Mesendoderm (in vitro differentiated cells): Measurements from ENCODE around the gene NAV1.

Experiments
- DNase-seq: peaks from one replicate; pipeline ENCODE4 v3.0.0; 2013
- H2AK5ac ChIP-seq: 2 replicates; pipeline ENCODE4 v1.6.1; 2013; ENCODE audit warnings: low read length, inconsistent platforms
- H2BK120ac ChIP-seq: 2 replicates; pipeline ENCODE4 v1.6.1; 2013; ENCODE audit warnings: low read depth, mild to moderate bottlenecking, low read length, moderate library complexity, mixed read lengths
- H2BK15ac ChIP-seq: replicated peaks from 2 replicates; pipeline ENCODE4 v1.6.1; 2013; ENCODE audit warnings: low read depth, mild to moderate bottlenecking, moderate library complexity
- H2BK5ac ChIP-seq: 2 replicates; pipeline ENCODE4 v1.6.1; 2013; ENCODE audit warnings: low read length, inconsistent platforms
- H3K18ac ChIP-seq: 2 replicates; pipeline ENCODE4 v1.6.1; 2013; ENCODE audit warnings: mild to moderate bottlenecking, low read length, mixed read lengths
- H3K23ac ChIP-seq: one replicate; pipeline ENCODE4 v1.6.1; 2013; ENCODE audit warnings: low read length
- H3K27ac ChIP-seq: 2 replicates; pipeline ENCODE4 v1.5.1; 2013; ENCODE audit warnings: low read depth, mild to moderate bottlenecking, inconsistent platforms, low read length, moderate library complexity
- H3K27me3 ChIP-seq: 2 replicates; pipeline ENCODE4 v1.6.1; 2013; ENCODE audit warnings: low read length, control low read depth, mild to moderate bottlenecking, inconsistent platforms; ENCODE audit not compliant: insufficient read depth, poor library complexity
- H3K36me3 ChIP-seq: 2 replicates; pipeline ENCODE4 v1.6.1; 2013; ENCODE audit warnings: low read length, inconsistent platforms; ENCODE audit not compliant: control insufficient read depth, insufficient read depth
- H3K4ac ChIP-seq: one replicate; pipeline ENCODE4 v1.6.1; 2013; ENCODE audit warnings: low read depth, mild to moderate bottlenecking, low read length, moderate library complexity
- H3K4me1 ChIP-seq: 2 replicates; pipeline ENCODE4 v1.6.1; 2013; ENCODE audit warnings: low read depth, low read length, inconsistent platforms; ENCODE audit not compliant: control insufficient read depth
- H3K4me2 ChIP-seq: 2 replicates; pipeline ENCODE4 v1.6.1; 2013; ENCODE audit warnings: low read length
- H3K4me3 ChIP-seq: 2 replicates; pipeline ENCODE4 v1.5.1; 2013; ENCODE audit warnings: mild to moderate bottlenecking, low read length
- H3K56ac ChIP-seq: one replicate; pipeline ENCODE4 v1.6.1; 2013; ENCODE audit warnings: low read length
- H3K79me1 ChIP-seq: 2 replicates; pipeline ENCODE4 v1.6.1; 2013; ENCODE audit warnings: low read length, inconsistent platforms
- H3K79me2 ChIP-seq: 2 replicates; pipeline ENCODE4 v1.6.1; 2013; ENCODE audit warnings: mild to moderate bottlenecking, low read length; ENCODE audit not compliant: control insufficient read depth, insufficient read depth
- H3K9ac ChIP-seq: 2 replicates; pipeline ENCODE4 v1.6.1; 2013; ENCODE audit warnings: low read length, inconsistent platforms
- H4K5ac ChIP-seq: one replicate; pipeline ENCODE4 v1.6.1; 2013; ENCODE audit warnings: low read length
- H4K8ac ChIP-seq: one replicate; pipeline ENCODE4 v1.6.1; 2013; ENCODE audit warnings: low read depth, mild to moderate bottlenecking, control low read depth, low read length, moderate library complexity
- WGBS: extraction: QIAGEN DNeasy Blood & Tissue Kit; methylation state at CpG from one replicate; pipeline ENCODE4 v1.1.7; 2013; ENCODE audit warnings: low lambda C conversion rate, missing lambda C conversion rate; ENCODE audit not compliant: insufficient coverage; ENCODE audit errors: extremely low coverage; 5-methylcytosine and 5-hydroxymethylcytosine counted together

Gene NAV1

DNA sequence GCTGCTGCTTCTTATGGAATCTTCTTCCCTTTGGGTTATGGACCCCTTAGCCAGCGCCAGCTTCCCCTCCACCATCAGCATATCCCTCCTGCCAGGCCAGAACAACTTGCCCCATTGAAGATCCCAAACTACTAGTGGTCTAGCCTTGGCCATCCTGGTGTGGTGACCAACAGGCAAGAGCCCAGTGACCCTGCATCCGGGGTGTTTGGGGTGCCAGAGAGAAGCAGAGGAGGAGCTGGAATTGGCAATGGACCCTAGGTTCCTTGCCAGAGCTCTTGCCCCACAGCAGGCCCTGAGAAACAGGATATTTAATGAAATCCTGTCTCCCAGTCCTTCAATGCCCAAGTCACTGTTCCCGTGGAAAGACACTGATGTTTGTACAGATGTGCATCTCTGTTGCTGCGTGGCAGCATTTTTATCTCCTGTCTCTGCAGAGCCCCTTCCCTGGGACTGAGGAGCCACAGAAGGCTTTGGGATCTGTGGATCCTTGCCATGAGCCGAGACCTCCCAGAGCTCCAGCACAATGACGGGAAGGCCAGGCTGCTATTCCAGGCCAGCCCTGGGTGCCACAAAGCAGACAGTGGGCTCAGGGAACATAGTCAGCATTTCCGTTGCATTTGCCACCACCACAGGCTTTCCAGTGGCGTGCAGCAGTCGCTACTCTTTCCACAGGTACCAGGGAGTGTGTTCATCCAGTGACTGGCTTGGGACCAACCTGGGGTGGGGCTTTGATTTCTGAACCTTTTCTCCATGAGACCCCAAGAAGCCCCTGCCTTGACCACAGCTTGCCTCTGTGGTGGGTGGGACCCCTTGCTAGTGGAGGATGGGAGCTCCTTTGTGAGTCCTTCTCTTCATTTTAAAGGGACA is 21.6 kb downstream of the NAV1 start:
- H3K27ac ChIP-seq = no peak overlapping the region
- no peaks in the 10 kb centered on the region for H3K4me1 ChIP-seq

DNA sequence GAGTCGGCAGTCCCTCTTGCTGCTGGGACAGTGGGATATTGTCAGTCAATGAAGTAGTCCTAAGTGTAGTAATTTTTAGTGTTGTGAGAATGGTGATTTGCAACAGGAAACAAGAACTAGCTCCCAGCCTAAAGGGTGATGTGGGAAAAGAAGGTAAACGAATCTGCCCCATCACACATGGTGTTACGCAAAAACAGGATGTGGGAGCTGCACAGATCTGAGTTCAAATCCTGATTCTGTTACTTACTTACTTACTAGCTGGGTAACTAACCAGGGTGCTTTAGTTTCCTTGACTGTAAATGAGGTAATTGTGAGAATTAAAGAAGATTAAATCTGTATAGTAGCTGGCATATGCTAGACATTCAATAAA is 22.3 kb downstream of the NAV1 start:
- Histone ChIP-seq H2BK120ac (no peak overlapping the region), H3K23ac (no peak overlapping the region), H2BK15ac (no peak overlapping the region), H3K4me1 (no peaks in the 10 kb centered on the region), H3K4me3 (no peak overlapping the region), H3K18ac (no peak overlapping the region), H3K27ac (no peak overlapping the region), H2AK5ac (no peak overlapping the region), H4K5ac (no peak overlapping the region), H3K79me1 (no peaks in the 10 kb centered on the region), H3K4me2 (no peak overlapping the region), H3K27me3 (no peaks in the 10 kb centered on the region), H3K56ac (no peak overlapping the region), H3K4ac (no peak overlapping the region), H3K79me2 (no peaks in the 10 kb centered on the region), H3K36me3 (no peaks in the 10 kb centered on the region), H4K8ac (no peak overlapping the region), H3K9ac (no peak overlapping the region), H2BK5ac (no peak overlapping the region)
- WGBS = no CpG with 5 or more reads among the region's 3 CpGs
- no peak for DNase-seq

More for the DNA sequence above, 21.6 kb downstream of the NAV1 start:
- H3K23ac ChIP-seq = no peak overlapping the region
- no peak overlapping the region for H3K4ac ChIP-seq
- H3K4me3 ChIP-seq = no peak overlapping the region
- DNase-seq = no peak
- H3K9ac ChIP-seq = no peak overlapping the region
- no peaks in the 10 kb centered on the region for H3K79me1 ChIP-seq
- no peak overlapping the region for H4K5ac ChIP-seq
- H3K79me2 ChIP-seq = no peaks in the 10 kb centered on the region
- H3K36me3 ChIP-seq = no peaks in the 10 kb centered on the region
- no peak overlapping the region for H2BK15ac ChIP-seq
- no peak overlapping the region for H2BK5ac ChIP-seq
- no peak overlapping the region for H3K18ac ChIP-seq
- no peak overlapping the region for H4K8ac ChIP-seq
- H2AK5ac ChIP-seq = no peak overlapping the region
- H3K4me2 ChIP-seq = no peak overlapping the region
- WGBS = no CpG with 5 or more reads among the region's 9 CpGs
- no peak overlapping the region for H3K56ac ChIP-seq
- no peak overlapping the region for H2BK120ac ChIP-seq
- no peaks in the 10 kb centered on the region for H3K27me3 ChIP-seq

DNA sequence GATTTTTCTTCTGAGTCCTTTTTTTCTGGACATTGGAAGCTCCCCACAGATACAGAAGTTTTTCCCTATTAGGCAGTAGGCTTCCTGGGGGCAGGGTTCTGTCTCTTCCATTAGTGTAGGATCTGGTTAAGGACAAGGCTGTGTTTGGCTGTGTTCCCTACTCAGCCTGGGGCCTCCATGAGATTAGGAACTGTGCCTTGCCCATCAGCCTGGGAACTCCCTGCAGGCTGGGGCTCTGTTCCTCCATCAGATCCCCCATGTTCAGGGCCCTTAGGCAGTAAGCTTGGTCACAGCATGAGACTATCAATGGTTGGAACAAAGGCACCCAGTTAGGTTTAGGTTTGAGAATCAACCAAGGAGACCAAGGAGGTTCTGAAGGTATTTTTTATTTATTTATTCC is 22.7 kb downstream of the NAV1 start:
- no peak overlapping the region for H3K9ac ChIP-seq
- H3K4me1 ChIP-seq = no peaks in the 10 kb centered on the region
- H4K5ac ChIP-seq = no peak overlapping the region
- no peak overlapping the region for H4K8ac ChIP-seq
- H3K27me3 ChIP-seq = no peaks in the 10 kb centered on the region
- no peak overlapping the region for H2BK15ac ChIP-seq
- H3K4me2 ChIP-seq = no peak overlapping the region
- no peaks in the 10 kb centered on the region for H3K36me3 ChIP-seq
- no peak overlapping the region for H3K23ac ChIP-seq
- DNase-seq = no peak
- no peak overlapping the region for H3K56ac ChIP-seq
- no peak overlapping the region for H2BK5ac ChIP-seq
- no peak overlapping the region for H2BK120ac ChIP-seq
- H3K79me1 ChIP-seq = no peaks in the 10 kb centered on the region
- no peak overlapping the region for H3K4ac ChIP-seq
- no peak overlapping the region for H3K27ac ChIP-seq
- H3K79me2 ChIP-seq = no peaks in the 10 kb centered on the region
- H2AK5ac ChIP-seq = no peak overlapping the region
- H3K4me3 ChIP-seq = no peak overlapping the region
- H3K18ac ChIP-seq = no peak overlapping the region

DNA sequence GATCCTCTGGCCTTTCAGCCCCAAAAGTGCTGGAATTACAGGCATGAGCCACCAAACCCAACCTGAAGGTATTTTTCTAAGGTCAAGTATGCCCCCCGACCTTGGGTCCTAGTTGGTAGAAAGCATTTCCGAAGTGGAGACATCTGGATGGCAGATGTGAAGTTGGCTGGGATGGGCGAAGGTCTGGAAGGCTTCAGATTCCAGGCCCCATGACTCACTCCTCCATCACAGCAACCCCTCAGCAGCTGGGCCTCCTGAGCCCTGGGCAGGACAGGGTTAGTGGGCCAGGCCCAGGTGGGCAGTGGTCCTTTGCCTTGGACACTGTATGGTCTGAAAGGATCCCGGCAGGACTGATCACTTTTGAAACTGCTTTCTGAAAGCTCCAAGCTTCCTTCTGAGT is 23.3 kb downstream of the NAV1 start:
- no CpG with 5 or more reads among the region's 4 CpGs for WGBS

DNA sequence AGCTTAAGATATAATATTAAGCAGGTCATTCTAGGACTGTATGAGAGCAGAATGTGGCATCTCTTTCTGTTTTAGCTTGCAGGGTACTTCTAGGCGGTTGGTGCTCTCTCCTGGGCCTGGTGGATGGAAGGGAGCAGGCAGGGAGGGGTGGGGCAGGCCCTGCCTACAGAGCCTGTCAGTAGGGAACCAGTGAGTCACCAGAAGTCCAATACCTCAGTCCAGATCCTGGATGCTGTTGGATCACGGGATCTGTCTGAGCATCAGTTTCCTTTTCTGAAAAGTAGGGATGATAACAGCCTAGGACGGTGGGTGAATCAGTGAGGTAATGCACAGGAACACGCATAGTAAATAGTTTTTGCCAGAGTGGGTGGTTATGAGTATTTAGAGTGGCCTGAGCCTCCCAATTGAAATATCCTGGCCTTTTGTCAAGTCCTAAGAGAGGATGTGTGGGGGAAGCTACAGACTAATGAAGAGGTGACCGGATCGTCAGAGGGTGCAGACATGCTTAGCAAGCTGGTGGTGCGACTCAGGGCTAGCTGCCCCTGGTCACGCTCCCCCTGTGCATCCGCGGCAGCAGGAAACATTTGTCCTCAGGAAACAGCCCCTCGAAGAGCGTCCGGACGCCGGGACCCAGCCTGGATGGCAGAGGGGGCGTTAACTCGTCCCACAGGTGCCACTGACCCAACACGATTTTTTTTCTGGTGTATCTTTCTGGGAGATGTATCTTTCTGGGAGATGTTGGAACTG is 23.9 kb downstream of the NAV1 start:
- Histone ChIP-seq H3K4me2 (no peak overlapping the region), H4K8ac (no peak overlapping the region), H3K23ac (no peak overlapping the region), H3K4ac (no peak overlapping the region), H2BK5ac (no peak overlapping the region), H3K56ac (no peak overlapping the region), H3K4me1 (no peaks in the 10 kb centered on the region), H3K79me2 (no peaks in the 10 kb centered on the region), H3K27me3 (no peaks in the 10 kb centered on the region), H3K9ac (no peak overlapping the region), H3K4me3 (no peak overlapping the region), H3K36me3 (no peaks in the 10 kb centered on the region), H3K27ac (no peak overlapping the region), H4K5ac (no peak overlapping the region), H2AK5ac (no peak overlapping the region), H2BK15ac (no peak overlapping the region), H2BK120ac (no peak overlapping the region), H3K18ac (no peak overlapping the region), H3K79me1 (no peaks in the 10 kb centered on the region)
- no CpG with 5 or more reads among the region's 18 CpGs for WGBS
- no peak for DNase-seq

More for the DNA sequence above, 23.3 kb downstream of the NAV1 start:
- Histone ChIP-seq H3K79me2 (no peaks in the 10 kb centered on the region), H2BK5ac (no peak overlapping the region), H3K27ac (no peak overlapping the region), H2BK120ac (no peak overlapping the region), H3K27me3 (no peaks in the 10 kb centered on the region), H3K4me1 (no peaks in the 10 kb centered on the region), H3K4ac (no peak overlapping the region), H2AK5ac (no peak overlapping the region), H4K5ac (no peak overlapping the region), H3K56ac (no peak overlapping the region), H3K4me2 (no peak overlapping the region), H3K4me3 (no peak overlapping the region), H2BK15ac (no peak overlapping the region), H4K8ac (no peak overlapping the region), H3K23ac (no peak overlapping the region), H3K18ac (no peak overlapping the region), H3K9ac (no peak overlapping the region), H3K36me3 (no peaks in the 10 kb centered on the region), H3K79me1 (no peaks in the 10 kb centered on the region)
- DNase-seq = no peak
